Measurements from ENCODE around the gene CMIP.

GRCh38 chr16:81710044-81710443 is 265.4 kb downstream of the CMIP start:
- TF ChIP-seq CTCF (IDR thresholded peaks at IDR 0.05): no peak
- no peak for TF ChIP-seq POLR2A (IDR thresholded peaks at IDR 0.05)

Data from thyroid gland (tissue), 4 donors.